ENCODE measurements around the gene SLC30A7. TPM values are rescaled to one million over a fixed set of nuclear protein-coding genes. Genes with fewer than 3 reads are reported as not detected.

SLC30A7 gene
- total and polyA plus RNA-seq, 4 donors, result 8.6 to 27.0 (median 17.4) TPM

- Histone ChIP-seq H3K9me3 (ENCODE audit: control insufficient read depth, insufficient read depth, low read length) (no peaks in the 10 kb centered on the region), H3K36me3 (ENCODE audit: control insufficient read depth, insufficient read depth, low read length) (no peaks in the 10 kb centered on the region), H3K27me3 (ENCODE audit: control insufficient read depth, insufficient read depth, low read length) (no peaks in the 10 kb centered on the region), H3K27ac (ENCODE audit: low read depth, low read length) (no peak overlapping the region), H3K4me3 (ENCODE audit: low read depth, low read length) (no peak overlapping the region), H3K4me1 (ENCODE audit: control insufficient read depth, insufficient read depth, low read length) (no peaks in the 10 kb centered on the region)
- 60% methylated on average over 2 of the region's 5 CpGs for WGBS (ENCODE audit: insufficient coverage)
- peak in 3 of 6 donors; percentile 17 to 77 (median 55) for DNase-seq (ENCODE audit: low read depth in 4 of 6, low spot score in 6 of 6)
Observed at GRCh38 chr1:100866041-100866900, 29.6 kb upstream of the SLC30A7 start.

GRCh38 chr1:100866901-100867206 is 29.0 kb upstream of the SLC30A7 start:
- Histone ChIP-seq H3K9me3 (ENCODE audit: control insufficient read depth, insufficient read depth, low read length) (no peaks in the 10 kb centered on the region), H3K36me3 (ENCODE audit: control insufficient read depth, insufficient read depth, low read length) (no peaks in the 10 kb centered on the region), H3K27me3 (ENCODE audit: control insufficient read depth, insufficient read depth, low read length) (no peaks in the 10 kb centered on the region), H3K4me3 (ENCODE audit: low read depth, low read length) (no peak overlapping the region), H3K27ac (ENCODE audit: low read depth, low read length) (no peak overlapping the region), H3K4me1 (ENCODE audit: control insufficient read depth, insufficient read depth, low read length) (no peaks in the 10 kb centered on the region)
- no peak for DNase-seq (ENCODE audit: low read depth in 4 of 6, low spot score in 6 of 6)
- no CpG with 5 or more reads among the region's 2 CpGs for WGBS (ENCODE audit: insufficient coverage)

GRCh38 chr1:100868364-100868995 is 27.4 kb upstream of the SLC30A7 start:
- Histone ChIP-seq H3K27me3 (ENCODE audit: control insufficient read depth, insufficient read depth, low read length) (no peaks in the 10 kb centered on the region), H3K4me3 (ENCODE audit: low read depth, low read length) (no peak overlapping the region), H3K4me1 (ENCODE audit: control insufficient read depth, insufficient read depth, low read length) (no peaks in the 10 kb centered on the region), H3K27ac (ENCODE audit: low read depth, low read length) (no peak overlapping the region), H3K9me3 (ENCODE audit: control insufficient read depth, insufficient read depth, low read length) (no peaks in the 10 kb centered on the region), H3K36me3 (ENCODE audit: control insufficient read depth, insufficient read depth, low read length) (no peaks in the 10 kb centered on the region)
- DNase-seq (ENCODE audit: low read depth in 4 of 6, low spot score in 6 of 6), result peak; percentile 15 to 87 (median 40)
- WGBS (ENCODE audit: insufficient coverage), result 50% methylated on average over 1 of the region's 7 CpGs

- WGBS (ENCODE audit: insufficient coverage), result no CpG with 5 or more reads among the region's 2 CpGs
- Histone ChIP-seq H3K36me3 (ENCODE audit: control insufficient read depth, insufficient read depth, low read length) (no peaks in the 10 kb centered on the region), H3K9me3 (ENCODE audit: control insufficient read depth, insufficient read depth, low read length) (no peaks in the 10 kb centered on the region), H3K4me3 (ENCODE audit: low read depth, low read length) (no peak overlapping the region), H3K27me3 (ENCODE audit: control insufficient read depth, insufficient read depth, low read length) (no peaks in the 10 kb centered on the region), H3K27ac (ENCODE audit: low read depth, low read length) (no peak overlapping the region), H3K4me1 (ENCODE audit: control insufficient read depth, insufficient read depth, low read length) (no peaks in the 10 kb centered on the region)
- no peak for DNase-seq (ENCODE audit: low read depth in 4 of 6, low spot score in 6 of 6)
Observed at GRCh38 chr1:100869996-100870395, 25.9 kb upstream of the SLC30A7 start.

- H3K36me3 ChIP-seq (ENCODE audit: control insufficient read depth, insufficient read depth, low read length), result no peaks in the 10 kb centered on the region
- H3K4me1 ChIP-seq (ENCODE audit: control insufficient read depth, insufficient read depth, low read length), result no peaks in the 10 kb centered on the region
- no peak for DNase-seq (ENCODE audit: low read depth in 4 of 6, low spot score in 6 of 6)
- H3K4me3 ChIP-seq (ENCODE audit: low read depth, low read length), result no peak overlapping the region
- no peaks in the 10 kb centered on the region for H3K9me3 ChIP-seq (ENCODE audit: control insufficient read depth, insufficient read depth, low read length)
- WGBS (ENCODE audit: insufficient coverage), result no CpG with 5 or more reads among the region's 2 CpGs
- no peak overlapping the region for H3K27ac ChIP-seq (ENCODE audit: low read depth, low read length)
- H3K27me3 ChIP-seq (ENCODE audit: control insufficient read depth, insufficient read depth, low read length), result no peaks in the 10 kb centered on the region
Observed at GRCh38 chr1:100874433-100874832, 21.5 kb upstream of the SLC30A7 start.

- Histone ChIP-seq H3K27ac (ENCODE audit: low read depth, low read length) (no peak overlapping the region), H3K9me3 (ENCODE audit: control insufficient read depth, insufficient read depth, low read length) (no peaks in the 10 kb centered on the region), H3K4me3 (ENCODE audit: low read depth, low read length) (no peak overlapping the region), H3K4me1 (ENCODE audit: control insufficient read depth, insufficient read depth, low read length) (no peaks in the 10 kb centered on the region), H3K36me3 (ENCODE audit: control insufficient read depth, insufficient read depth, low read length) (no peaks in the 10 kb centered on the region), H3K27me3 (ENCODE audit: control insufficient read depth, insufficient read depth, low read length) (no peaks in the 10 kb centered on the region)
- DNase-seq (ENCODE audit: low read depth in 4 of 6, low spot score in 6 of 6), result no peak
- WGBS (ENCODE audit: insufficient coverage), result no CpG with 5 or more reads among the region's 3 CpGs
Observed at GRCh38 chr1:100875228-100875627, 20.7 kb upstream of the SLC30A7 start.

- Histone ChIP-seq H3K9me3 (ENCODE audit: control insufficient read depth, insufficient read depth, low read length) (no peaks in the 10 kb centered on the region), H3K27me3 (ENCODE audit: control insufficient read depth, insufficient read depth, low read length) (no peaks in the 10 kb centered on the region), H3K4me3 (ENCODE audit: low read depth, low read length) (no peak overlapping the region), H3K27ac (ENCODE audit: low read depth, low read length) (no peak overlapping the region), H3K4me1 (ENCODE audit: control insufficient read depth, insufficient read depth, low read length) (no peaks in the 10 kb centered on the region), H3K36me3 (ENCODE audit: control insufficient read depth, insufficient read depth, low read length) (no peaks in the 10 kb centered on the region)
- no peak for DNase-seq (ENCODE audit: low read depth in 4 of 6, low spot score in 6 of 6)
Observed at GRCh38 chr1:100876291-100876690, 19.6 kb upstream of the SLC30A7 start.

- Histone ChIP-seq H3K27ac (ENCODE audit: low read depth, low read length) (no peak overlapping the region), H3K9me3 (ENCODE audit: control insufficient read depth, insufficient read depth, low read length) (no peaks in the 10 kb centered on the region), H3K36me3 (ENCODE audit: control insufficient read depth, insufficient read depth, low read length) (no peaks in the 10 kb centered on the region), H3K4me1 (ENCODE audit: control insufficient read depth, insufficient read depth, low read length) (no peaks in the 10 kb centered on the region), H3K4me3 (ENCODE audit: low read depth, low read length) (no peak overlapping the region), H3K27me3 (ENCODE audit: control insufficient read depth, insufficient read depth, low read length) (no peaks in the 10 kb centered on the region)
- no peak for DNase-seq (ENCODE audit: low read depth in 4 of 6, low spot score in 6 of 6)
Observed at GRCh38 chr1:100879422-100879821, 16.5 kb upstream of the SLC30A7 start.

- no peak overlapping the region for H3K4me3 ChIP-seq (ENCODE audit: low read depth, low read length)
- WGBS (ENCODE audit: insufficient coverage), result no CpG with 5 or more reads among the region's 3 CpGs
- H3K27ac ChIP-seq (ENCODE audit: low read depth, low read length), result no peak overlapping the region
- no peak for DNase-seq (ENCODE audit: low read depth in 4 of 6, low spot score in 6 of 6)
- no peaks in the 10 kb centered on the region for H3K36me3 ChIP-seq (ENCODE audit: control insufficient read depth, insufficient read depth, low read length)
- no peaks in the 10 kb centered on the region for H3K9me3 ChIP-seq (ENCODE audit: control insufficient read depth, insufficient read depth, low read length)
- H3K4me1 ChIP-seq (ENCODE audit: control insufficient read depth, insufficient read depth, low read length), result no peaks in the 10 kb centered on the region
- H3K27me3 ChIP-seq (ENCODE audit: control insufficient read depth, insufficient read depth, low read length), result no peaks in the 10 kb centered on the region
Observed at GRCh38 chr1:100881687-100882086, 14.2 kb upstream of the SLC30A7 start.

GRCh38 chr1:100882698-100883097 is 13.2 kb upstream of the SLC30A7 start:
- no peak overlapping the region for H3K27ac ChIP-seq (ENCODE audit: low read depth, low read length)
- peaks cover 3% of the 10 kb centered on the region for H3K36me3 ChIP-seq (ENCODE audit: control insufficient read depth, insufficient read depth, low read length)
- H3K4me3 ChIP-seq (ENCODE audit: low read depth, low read length), result no peak overlapping the region
- no peaks in the 10 kb centered on the region for H3K4me1 ChIP-seq (ENCODE audit: control insufficient read depth, insufficient read depth, low read length)
- no peak for DNase-seq (ENCODE audit: low read depth in 4 of 6, low spot score in 6 of 6)
- H3K27me3 ChIP-seq (ENCODE audit: control insufficient read depth, insufficient read depth, low read length), result no peaks in the 10 kb centered on the region
- H3K9me3 ChIP-seq (ENCODE audit: control insufficient read depth, insufficient read depth, low read length), result no peaks in the 10 kb centered on the region
- 100% methylated on average over 1 of the region's 2 CpGs for WGBS (ENCODE audit: insufficient coverage)
